ENCODE results near the gene IL22RA1. TPM values are rescaled to one million over a fixed set of nuclear protein-coding genes. Genes with fewer than 3 reads are reported as not detected.

Gene IL22RA1
- total RNA-seq, 1 donor from 2014 or later, result not detected

DNA sequence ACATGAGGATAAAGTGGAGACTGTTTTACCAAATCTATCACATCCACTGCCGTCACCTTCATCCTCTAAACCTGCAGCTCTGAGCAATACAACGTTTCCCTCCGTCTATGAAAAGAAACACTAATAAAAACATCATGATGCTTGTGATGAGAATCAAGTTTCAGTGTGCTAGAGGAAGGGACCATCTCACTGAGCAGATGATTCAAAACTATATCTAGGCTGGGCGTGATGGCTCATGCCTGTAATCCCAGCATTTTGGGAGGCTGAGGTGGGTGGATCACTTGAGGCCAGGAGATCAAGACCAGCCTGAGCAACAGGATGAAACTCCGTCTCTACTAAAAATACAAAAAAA, 16.3 kb downstream of the IL22RA1 start:
- no peak overlapping the region for H3K4me3 Mint-ChIP-seq (ENCODE audit: unreplicated experiment)
- no peaks in the 10 kb centered on the region for H3K36me3 Mint-ChIP-seq (ENCODE audit: low read depth, unreplicated experiment)
- TF ChIP-seq EZH2 (IDR thresholded peaks at IDR 0.05; ENCODE audit: insufficient read depth, low read length), result no peak
- TF ChIP-seq, protein P1, sequence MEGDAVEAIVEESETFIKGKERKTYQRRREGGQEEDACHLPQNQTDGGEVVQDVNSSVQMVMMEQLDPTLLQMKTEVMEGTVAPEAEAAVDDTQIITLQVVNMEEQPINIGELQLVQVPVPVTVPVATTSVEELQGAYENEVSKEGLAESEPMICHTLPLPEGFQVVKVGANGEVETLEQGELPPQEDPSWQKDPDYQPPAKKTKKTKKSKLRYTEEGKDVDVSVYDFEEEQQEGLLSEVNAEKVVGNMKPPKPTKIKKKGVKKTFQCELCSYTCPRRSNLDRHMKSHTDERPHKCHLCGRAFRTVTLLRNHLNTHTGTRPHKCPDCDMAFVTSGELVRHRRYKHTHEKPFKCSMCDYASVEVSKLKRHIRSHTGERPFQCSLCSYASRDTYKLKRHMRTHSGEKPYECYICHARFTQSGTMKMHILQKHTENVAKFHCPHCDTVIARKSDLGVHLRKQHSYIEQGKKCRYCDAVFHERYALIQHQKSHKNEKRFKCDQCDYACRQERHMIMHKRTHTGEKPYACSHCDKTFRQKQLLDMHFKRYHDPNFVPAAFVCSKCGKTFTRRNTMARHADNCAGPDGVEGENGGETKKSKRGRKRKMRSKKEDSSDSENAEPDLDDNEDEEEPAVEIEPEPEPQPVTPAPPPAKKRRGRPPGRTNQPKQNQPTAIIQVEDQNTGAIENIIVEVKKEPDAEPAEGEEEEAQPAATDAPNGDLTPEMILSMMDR (IDR thresholded peaks at IDR 0.05; ENCODE audit: insufficient read depth, low read depth, low read length), result no peak
- H3K9ac ChIP-seq (ENCODE audit: low read length), result no peak overlapping the region
- DNase-seq (ENCODE audit: low read depth), result no peak
- H3K9me3 Mint-ChIP-seq (ENCODE audit: unreplicated experiment), result peaks cover 8% of the 10 kb centered on the region
- H3K27me3 ChIP-seq (ENCODE audit: insufficient read depth, low read length), result no peaks in the 10 kb centered on the region
- peaks cover 3% of the 10 kb centered on the region for H3K4me1 Mint-ChIP-seq (ENCODE audit: low read depth, unreplicated experiment)
- no peak overlapping the region for H2AFZ ChIP-seq (ENCODE audit: low read depth, low read length)
- FAIRE-seq, result no peak
- no peaks in the 10 kb centered on the region for H3K4me1 ChIP-seq (ENCODE audit: insufficient read depth, low read length)
- H3K27ac Mint-ChIP-seq (ENCODE audit: unreplicated experiment), result no peak overlapping the region
- peaks cover 4% of the 10 kb centered on the region for H3K27me3 Mint-ChIP-seq (ENCODE audit: low read depth, unreplicated experiment)
- H3K9me3 ChIP-seq (ENCODE audit: insufficient read depth, low read depth, low read length), result no peaks in the 10 kb centered on the region
- no peaks in the 10 kb centered on the region for H4K20me1 ChIP-seq (ENCODE audit: insufficient read depth, low read length)
- H3K79me2 ChIP-seq (ENCODE audit: insufficient read depth, low read length), result no peaks in the 10 kb centered on the region
- no peak overlapping the region for H3K27ac ChIP-seq (ENCODE audit: low read depth, low read length)
- no peak overlapping the region for H3K4me3 ChIP-seq (ENCODE audit: insufficient read depth, low read depth, low read length)
- H3K4me2 ChIP-seq (ENCODE audit: low read length), result no peak overlapping the region
- no peaks in the 10 kb centered on the region for H3K36me3 ChIP-seq (ENCODE audit: insufficient read depth, low read length)

DNA sequence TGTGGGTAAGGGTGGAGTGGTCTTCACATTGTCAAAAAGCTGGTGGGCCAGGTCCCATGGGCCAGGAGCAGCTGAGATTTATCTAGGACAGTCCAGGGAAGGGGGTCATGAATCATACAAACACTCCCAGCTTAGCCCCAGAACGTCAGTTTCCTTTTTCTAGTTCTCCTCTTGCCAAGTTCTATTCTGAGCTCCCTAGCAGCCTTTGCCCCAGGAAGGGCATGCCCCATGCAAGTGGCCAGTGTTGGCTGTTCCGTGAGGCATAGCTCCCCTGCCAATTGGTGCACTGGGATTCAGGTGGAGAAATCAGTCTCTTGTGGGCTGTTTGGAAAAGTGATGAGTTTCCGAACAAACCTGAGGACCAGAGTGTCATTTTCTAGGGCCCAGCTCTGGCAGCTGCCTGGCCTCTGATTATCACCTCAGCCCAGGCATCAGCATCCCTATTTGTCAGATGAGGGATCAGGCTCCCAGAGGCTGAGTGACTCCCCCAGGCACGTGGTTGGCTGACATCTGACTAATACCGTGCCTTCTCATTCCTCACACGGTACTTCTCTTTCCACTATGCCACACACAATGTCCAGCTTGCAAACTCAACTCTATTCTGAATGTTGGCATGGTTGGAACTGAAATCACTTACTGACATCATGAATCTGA, 16.8 kb downstream of the IL22RA1 start:
- H3K4me2 ChIP-seq (ENCODE audit: low read length), result no peak overlapping the region
- Mint-ChIP-seq H3K4me1 (ENCODE audit: low read depth, unreplicated experiment) (peaks cover 3% of the 10 kb centered on the region), H3K27ac (ENCODE audit: unreplicated experiment) (no peak overlapping the region)

DNA sequence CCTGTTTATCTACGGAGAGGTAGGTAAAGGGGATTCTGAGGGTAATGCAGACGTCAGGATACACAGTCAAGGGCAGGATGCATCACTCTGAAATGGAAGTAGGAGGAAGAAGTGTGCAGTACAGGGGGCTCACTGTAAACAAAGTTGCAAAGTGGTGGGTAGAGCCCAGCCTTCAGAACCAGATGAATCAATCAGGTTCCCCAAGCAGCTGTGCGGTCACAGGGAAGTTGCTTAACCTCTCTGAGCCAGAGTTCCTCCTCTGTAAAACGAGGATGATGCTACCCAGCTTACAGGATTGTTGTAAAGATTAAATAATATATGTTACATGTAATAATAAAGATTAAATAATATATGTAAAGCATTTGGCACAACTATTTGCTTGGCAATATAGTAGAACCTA, 17.5 kb downstream of the IL22RA1 start:
- Mint-ChIP-seq H3K36me3 (ENCODE audit: low read depth, unreplicated experiment) (no peaks in the 10 kb centered on the region), H3K27me3 (ENCODE audit: low read depth, unreplicated experiment) (peaks cover 11% of the 10 kb centered on the region), H3K4me1 (ENCODE audit: low read depth, unreplicated experiment) (peaks cover 4% of the 10 kb centered on the region), H3K9me3 (ENCODE audit: unreplicated experiment) (no peaks in the 10 kb centered on the region), H3K4me3 (ENCODE audit: unreplicated experiment) (no peak overlapping the region), H3K27ac (ENCODE audit: unreplicated experiment) (no peak overlapping the region)
- DNase-seq (ENCODE audit: low read depth) (no peak), FAIRE-seq (no peak)
- Histone ChIP-seq H3K4me1 (ENCODE audit: insufficient read depth, low read length) (no peaks in the 10 kb centered on the region), H3K9ac (ENCODE audit: low read length) (no peak overlapping the region), H3K27me3 (ENCODE audit: insufficient read depth, low read length) (no peaks in the 10 kb centered on the region), H3K36me3 (ENCODE audit: insufficient read depth, low read length) (no peaks in the 10 kb centered on the region), H4K20me1 (ENCODE audit: insufficient read depth, low read length) (no peaks in the 10 kb centered on the region), H2AFZ (ENCODE audit: low read depth, low read length) (no peak overlapping the region), H3K79me2 (ENCODE audit: insufficient read depth, low read length) (no peaks in the 10 kb centered on the region), H3K4me2 (ENCODE audit: low read length) (no peak overlapping the region), H3K27ac (ENCODE audit: low read depth, low read length) (no peak overlapping the region), H3K9me3 (ENCODE audit: insufficient read depth, low read depth, low read length) (no peaks in the 10 kb centered on the region), H3K4me3 (ENCODE audit: insufficient read depth, low read depth, low read length) (no peak overlapping the region)
- TF ChIP-seq, protein P1 (IDR thresholded peaks at IDR 0.05; ENCODE audit: insufficient read depth, low read depth, low read length), result no peak
- no peak for TF ChIP-seq EZH2 (IDR thresholded peaks at IDR 0.05; ENCODE audit: insufficient read depth, low read length)

More for the DNA sequence above, 16.8 kb downstream of the IL22RA1 start:
- Mint-ChIP-seq H3K4me3 (ENCODE audit: unreplicated experiment) (no peak overlapping the region), H3K27me3 (ENCODE audit: low read depth, unreplicated experiment) (peaks cover 7% of the 10 kb centered on the region), H3K9me3 (ENCODE audit: unreplicated experiment) (peaks cover 5% of the 10 kb centered on the region), H3K36me3 (ENCODE audit: low read depth, unreplicated experiment) (no peaks in the 10 kb centered on the region)
- no peaks in the 10 kb centered on the region for H3K27me3 ChIP-seq (ENCODE audit: insufficient read depth, low read length)
- no peak overlapping the region for H2AFZ ChIP-seq (ENCODE audit: low read depth, low read length)
- H3K4me1 ChIP-seq (ENCODE audit: insufficient read depth, low read length), result no peaks in the 10 kb centered on the region
- H3K27ac ChIP-seq (ENCODE audit: low read depth, low read length), result no peak overlapping the region
- no peak overlapping the region for H3K9ac ChIP-seq (ENCODE audit: low read length)
- TF ChIP-seq, protein P1 (IDR thresholded peaks at IDR 0.05; ENCODE audit: insufficient read depth, low read depth, low read length), result no peak
- TF ChIP-seq EZH2 (IDR thresholded peaks at IDR 0.05; ENCODE audit: insufficient read depth, low read length), result no peak
- H3K4me3 ChIP-seq (ENCODE audit: insufficient read depth, low read depth, low read length), result no peak overlapping the region
- DNase-seq (ENCODE audit: low read depth), result no peak
- no peak for FAIRE-seq
- H3K79me2 ChIP-seq (ENCODE audit: insufficient read depth, low read length), result no peaks in the 10 kb centered on the region
- no peaks in the 10 kb centered on the region for H4K20me1 ChIP-seq (ENCODE audit: insufficient read depth, low read length)
- H3K36me3 ChIP-seq (ENCODE audit: insufficient read depth, low read length), result no peaks in the 10 kb centered on the region
- H3K9me3 ChIP-seq (ENCODE audit: insufficient read depth, low read depth, low read length), result no peaks in the 10 kb centered on the region

All from astrocyte (in vitro differentiated cells and primary cell).